HL-60 (cell line): ENCODE data around the gene PACRG.

Experiments
- DNase-seq, 2 experiments: peaks; one replicate each; pipeline ENCODE4 v3.0.0-alpha.2; 2010 to 2020; ENCODE audit warnings: low read depth in 1 of 2, low spot score in 1 of 2
- H3K27ac ChIP-seq: fragments of 250-450 bp; sonication (Bioruptor Pico); replicated peaks from 2 replicates; pipeline ENCODE4 v1.5.1; 2020; ENCODE audit warnings: mild to moderate bottlenecking, moderate library complexity
- H3K27me3 ChIP-seq: fragments of 250-450 bp; sonication (Bioruptor Pico); 2 replicates; pipeline ENCODE4 v1.5.1; 2021; ENCODE audit warnings: mild to moderate bottlenecking, moderate library complexity; ENCODE audit not compliant: insufficient read depth, poor library complexity, severe bottlenecking
- H3K4me3 ChIP-seq: replicated peaks from 2 replicates; pipeline ENCODE4 v1.5.1; 2011; ENCODE audit warnings: mild to moderate bottlenecking, control low read depth, low read length; ENCODE audit not compliant: insufficient read depth
- GABPA ChIP-seq: IDR thresholded peaks from 2 replicates; pipeline ENCODE4 v1.6.1; 2012; ENCODE audit warnings: low read depth
- POLR2AphosphoS5 ChIP-seq: IDR thresholded peaks from 2 replicates; pipeline ENCODE4 v1.6.1; 2012; ENCODE audit warnings: low read depth
- SPI1 ChIP-seq: IDR thresholded peaks from 2 replicates; pipeline ENCODE4 v1.6.1; 2012; ENCODE audit warnings: low read depth, mild to moderate bottlenecking, borderline replicate concordance
- TF ChIP-seq, protein P1 (sequence below): IDR thresholded peaks from 2 replicates; pipeline ENCODE4 v1.6.1; 2012; ENCODE audit warnings: low read depth; ENCODE audit not compliant: insufficient replicate concordance
- TF ChIP-seq, protein P2 (sequence below): IDR thresholded peaks from one replicate; pipeline ENCODE4 v1.5.1; 2011; ENCODE audit warnings: low read length, control low read depth, inconsistent platforms; ENCODE audit not compliant: insufficient read depth

PACRG gene

DNA sequence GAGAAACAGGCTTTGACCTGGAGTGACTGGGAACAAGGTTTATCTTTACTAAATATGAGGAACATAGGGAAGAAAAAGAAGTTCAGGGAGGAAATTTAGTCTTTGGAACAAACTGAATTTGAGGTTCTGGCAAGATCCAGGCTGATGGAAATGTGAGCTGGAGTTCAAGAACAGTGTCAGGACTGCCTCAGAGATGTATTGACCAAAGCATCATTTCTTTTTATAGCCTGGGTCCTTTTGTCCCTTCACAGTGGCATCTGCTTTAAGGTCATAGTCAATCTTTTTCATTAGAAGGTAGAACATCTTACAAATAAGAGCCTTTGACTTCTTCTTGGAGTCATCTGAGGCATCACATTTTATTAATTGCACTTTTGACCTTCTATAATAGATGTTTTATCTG lies 360.2 kb downstream of the PACRG start:
- no peak overlapping the region for H3K4me3 ChIP-seq
- no peaks in the 10 kb centered on the region for H3K27me3 ChIP-seq
- no peak for TF ChIP-seq GABPA
- TF ChIP-seq, protein P1, sequence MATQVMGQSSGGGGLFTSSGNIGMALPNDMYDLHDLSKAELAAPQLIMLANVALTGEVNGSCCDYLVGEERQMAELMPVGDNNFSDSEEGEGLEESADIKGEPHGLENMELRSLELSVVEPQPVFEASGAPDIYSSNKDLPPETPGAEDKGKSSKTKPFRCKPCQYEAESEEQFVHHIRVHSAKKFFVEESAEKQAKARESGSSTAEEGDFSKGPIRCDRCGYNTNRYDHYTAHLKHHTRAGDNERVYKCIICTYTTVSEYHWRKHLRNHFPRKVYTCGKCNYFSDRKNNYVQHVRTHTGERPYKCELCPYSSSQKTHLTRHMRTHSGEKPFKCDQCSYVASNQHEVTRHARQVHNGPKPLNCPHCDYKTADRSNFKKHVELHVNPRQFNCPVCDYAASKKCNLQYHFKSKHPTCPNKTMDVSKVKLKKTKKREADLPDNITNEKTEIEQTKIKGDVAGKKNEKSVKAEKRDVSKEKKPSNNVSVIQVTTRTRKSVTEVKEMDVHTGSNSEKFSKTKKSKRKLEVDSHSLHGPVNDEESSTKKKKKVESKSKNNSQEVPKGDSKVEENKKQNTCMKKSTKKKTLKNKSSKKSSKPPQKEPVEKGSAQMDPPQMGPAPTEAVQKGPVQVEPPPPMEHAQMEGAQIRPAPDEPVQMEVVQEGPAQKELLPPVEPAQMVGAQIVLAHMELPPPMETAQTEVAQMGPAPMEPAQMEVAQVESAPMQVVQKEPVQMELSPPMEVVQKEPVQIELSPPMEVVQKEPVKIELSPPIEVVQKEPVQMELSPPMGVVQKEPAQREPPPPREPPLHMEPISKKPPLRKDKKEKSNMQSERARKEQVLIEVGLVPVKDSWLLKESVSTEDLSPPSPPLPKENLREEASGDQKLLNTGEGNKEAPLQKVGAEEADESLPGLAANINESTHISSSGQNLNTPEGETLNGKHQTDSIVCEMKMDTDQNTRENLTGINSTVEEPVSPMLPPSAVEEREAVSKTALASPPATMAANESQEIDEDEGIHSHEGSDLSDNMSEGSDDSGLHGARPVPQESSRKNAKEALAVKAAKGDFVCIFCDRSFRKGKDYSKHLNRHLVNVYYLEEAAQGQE = no peak
- no peak for TF ChIP-seq POLR2AphosphoS5
- TF ChIP-seq SPI1 = no peak
- DNase-seq = no peak
- H3K27ac ChIP-seq = no peak overlapping the region

DNA sequence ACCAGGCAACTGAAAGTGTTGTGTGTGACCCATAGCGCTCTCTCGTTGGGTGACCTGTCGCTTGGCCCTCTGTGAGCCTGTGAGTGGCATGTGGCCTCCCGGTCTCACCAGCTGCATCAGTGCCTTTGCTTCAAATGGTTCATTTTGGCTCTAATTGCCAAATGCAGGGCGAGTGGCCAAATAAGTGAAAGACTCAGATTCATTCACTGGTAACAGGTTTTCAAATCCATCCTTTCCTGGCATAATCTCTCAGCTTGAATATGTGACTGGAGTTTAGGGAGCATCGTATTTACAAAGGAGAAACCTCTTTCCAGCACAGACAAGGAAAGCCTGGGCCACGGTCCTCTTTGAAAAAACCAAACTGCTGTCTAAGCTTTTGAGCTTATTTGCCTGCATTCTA lies 365.1 kb downstream of the PACRG start:
- DNase-seq = no peak
- no peak overlapping the region for H3K27ac ChIP-seq
- no peak for TF ChIP-seq SPI1
- no peak for TF ChIP-seq POLR2AphosphoS5
- no peaks in the 10 kb centered on the region for H3K27me3 ChIP-seq
- H3K4me3 ChIP-seq = no peak overlapping the region

DNA sequence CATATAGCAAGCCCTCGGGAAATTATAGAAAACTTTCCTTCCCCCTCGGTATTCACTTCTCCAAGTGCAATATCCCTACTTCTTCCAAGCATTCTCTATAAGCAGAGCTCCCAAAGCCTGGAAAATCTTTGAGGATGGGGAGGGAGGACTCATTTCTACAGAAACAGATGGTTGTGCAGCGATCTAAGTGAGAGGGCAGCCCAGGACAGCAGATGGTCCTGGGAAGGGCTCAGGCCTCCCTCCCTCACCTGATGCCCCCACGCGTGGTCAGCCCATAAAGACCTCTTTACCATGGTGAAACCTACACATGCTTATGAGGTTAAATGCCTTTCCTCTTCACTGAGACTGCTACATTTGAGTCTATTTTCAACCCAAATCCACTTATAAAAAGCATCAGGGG lies 367.1 kb downstream of the PACRG start:
- no peaks in the 10 kb centered on the region for H3K27me3 ChIP-seq
- TF ChIP-seq GABPA (no peak), SPI1 (no peak), POLR2AphosphoS5 (no peak)
- H3K4me3 ChIP-seq = no peak overlapping the region
- no peak overlapping the region for H3K27ac ChIP-seq
- DNase-seq = no peak

DNA sequence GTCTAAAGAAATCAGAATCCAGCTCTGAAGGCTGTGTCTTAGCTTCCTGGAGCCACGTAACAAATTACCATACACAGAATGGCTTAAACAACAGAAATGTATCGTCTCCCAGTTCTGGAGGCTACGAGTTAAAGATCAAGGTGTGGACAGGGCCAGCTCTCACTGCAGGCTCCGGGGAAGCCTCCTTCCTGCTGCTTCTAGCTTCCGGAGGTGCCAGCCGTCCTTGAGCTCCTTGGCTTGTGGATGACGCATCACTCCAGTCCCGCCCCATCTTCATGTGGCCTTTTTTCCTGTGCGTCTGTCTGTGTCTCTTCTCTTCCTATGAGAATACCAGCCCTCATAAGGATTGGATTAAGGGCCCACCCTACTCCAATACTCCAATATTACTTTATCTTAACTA lies 367.6 kb downstream of the PACRG start:
- DNase-seq = no peak
- TF ChIP-seq GABPA = no peak
- TF ChIP-seq, protein P2, sequence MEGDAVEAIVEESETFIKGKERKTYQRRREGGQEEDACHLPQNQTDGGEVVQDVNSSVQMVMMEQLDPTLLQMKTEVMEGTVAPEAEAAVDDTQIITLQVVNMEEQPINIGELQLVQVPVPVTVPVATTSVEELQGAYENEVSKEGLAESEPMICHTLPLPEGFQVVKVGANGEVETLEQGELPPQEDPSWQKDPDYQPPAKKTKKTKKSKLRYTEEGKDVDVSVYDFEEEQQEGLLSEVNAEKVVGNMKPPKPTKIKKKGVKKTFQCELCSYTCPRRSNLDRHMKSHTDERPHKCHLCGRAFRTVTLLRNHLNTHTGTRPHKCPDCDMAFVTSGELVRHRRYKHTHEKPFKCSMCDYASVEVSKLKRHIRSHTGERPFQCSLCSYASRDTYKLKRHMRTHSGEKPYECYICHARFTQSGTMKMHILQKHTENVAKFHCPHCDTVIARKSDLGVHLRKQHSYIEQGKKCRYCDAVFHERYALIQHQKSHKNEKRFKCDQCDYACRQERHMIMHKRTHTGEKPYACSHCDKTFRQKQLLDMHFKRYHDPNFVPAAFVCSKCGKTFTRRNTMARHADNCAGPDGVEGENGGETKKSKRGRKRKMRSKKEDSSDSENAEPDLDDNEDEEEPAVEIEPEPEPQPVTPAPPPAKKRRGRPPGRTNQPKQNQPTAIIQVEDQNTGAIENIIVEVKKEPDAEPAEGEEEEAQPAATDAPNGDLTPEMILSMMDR = no peak
- TF ChIP-seq SPI1 = no peak
- TF ChIP-seq POLR2AphosphoS5 = no peak
- Histone ChIP-seq H3K27me3 (no peaks in the 10 kb centered on the region), H3K27ac (no peak overlapping the region), H3K4me3 (no peak overlapping the region)

DNA sequence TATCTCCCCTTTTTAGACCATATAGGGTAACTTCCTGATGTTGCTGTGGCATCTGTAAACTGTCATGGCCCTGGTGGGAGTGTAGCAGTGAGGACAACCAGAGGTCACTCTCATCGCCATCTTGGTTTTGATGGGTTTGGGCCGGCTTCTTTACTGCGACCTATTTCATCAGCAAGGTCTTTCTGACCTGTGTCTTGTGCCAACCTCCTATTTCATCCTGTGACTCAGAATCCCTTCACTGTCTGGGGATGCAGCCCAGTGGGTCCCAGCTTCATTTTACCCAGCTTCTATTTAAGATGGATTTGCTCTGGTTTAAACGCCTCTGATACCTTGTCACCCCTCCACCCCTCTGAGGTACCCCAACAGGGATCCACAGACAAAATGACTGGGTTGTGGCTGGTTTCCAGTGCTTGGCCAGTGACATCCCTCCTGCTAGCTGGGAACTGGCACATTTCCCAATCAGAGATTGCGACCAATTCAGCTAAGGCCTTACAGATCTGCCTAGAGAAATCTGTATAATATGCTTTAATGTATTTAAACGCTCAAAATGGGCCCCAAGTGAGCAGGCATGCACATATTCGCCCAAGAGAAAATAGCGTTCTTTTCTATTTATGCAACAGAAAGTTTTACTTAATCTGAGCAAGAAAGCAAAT lies 371.2 kb downstream of the PACRG start:
- Histone ChIP-seq H3K4me3 (no peak overlapping the region), H3K27me3 (no peaks in the 10 kb centered on the region), H3K27ac (no peak overlapping the region)
- DNase-seq = no peak
- no peak for TF ChIP-seq SPI1
- no peak for TF ChIP-seq GABPA
- no peak for TF ChIP-seq POLR2AphosphoS5
- TF ChIP-seq, protein P2 = no peak
- TF ChIP-seq, protein P1 = no peak
